IPS-NIHi11 (cell line): ENCODE results near the gene IRAK2.
A peak's percentile ranks its signal among the peaks of the same experiment; 100 is the strongest.

Source experiments
- DNase-seq: peaks from one replicate; pipeline ENCODE4 v3.0.0; 2012; ENCODE audit warnings: mixed read lengths, low spot score

IRAK2 gene

DNA sequence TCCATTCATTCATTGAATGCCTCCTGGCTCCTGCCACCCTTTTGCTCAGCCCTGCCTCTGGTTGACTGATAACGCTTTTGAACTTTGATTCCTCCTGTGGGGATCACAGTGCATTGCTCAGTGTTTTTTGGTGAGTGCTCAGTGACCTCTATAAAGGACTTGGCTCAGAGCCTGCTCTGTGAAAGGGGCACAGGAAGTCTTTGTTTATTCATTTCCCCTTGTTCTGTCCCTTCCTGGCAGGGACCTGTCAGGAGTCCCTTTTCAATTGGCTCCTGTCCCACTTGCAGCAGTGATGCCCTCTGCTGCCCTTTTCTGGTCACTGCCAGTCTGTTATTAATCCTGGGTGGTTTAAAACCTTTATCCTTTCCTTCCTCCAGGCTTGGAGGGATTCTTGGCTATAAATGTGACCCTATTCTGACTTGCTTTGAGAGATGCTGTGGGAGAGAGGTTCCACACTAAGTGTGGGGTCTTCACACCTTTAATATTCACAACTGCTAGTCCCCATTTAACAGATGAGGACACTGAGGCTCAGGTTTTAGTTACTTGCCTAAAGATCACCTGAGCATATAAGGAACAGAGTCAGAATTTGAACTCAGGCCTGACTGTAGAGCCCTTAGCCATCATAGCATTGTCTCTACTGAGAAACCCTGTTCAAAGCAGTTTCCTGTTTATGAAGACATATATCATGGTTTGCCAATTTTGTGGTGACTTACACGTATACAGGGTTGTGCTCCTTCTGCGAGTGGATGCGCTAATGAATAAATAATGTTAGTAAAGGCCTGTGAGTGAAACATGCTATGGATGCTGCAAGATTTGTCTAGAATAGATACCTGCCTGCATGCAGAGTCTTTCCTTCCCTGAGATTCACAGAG is 60.3 kb downstream of the IRAK2 start:
- DNase-seq: peak; percentile 80

DNA sequence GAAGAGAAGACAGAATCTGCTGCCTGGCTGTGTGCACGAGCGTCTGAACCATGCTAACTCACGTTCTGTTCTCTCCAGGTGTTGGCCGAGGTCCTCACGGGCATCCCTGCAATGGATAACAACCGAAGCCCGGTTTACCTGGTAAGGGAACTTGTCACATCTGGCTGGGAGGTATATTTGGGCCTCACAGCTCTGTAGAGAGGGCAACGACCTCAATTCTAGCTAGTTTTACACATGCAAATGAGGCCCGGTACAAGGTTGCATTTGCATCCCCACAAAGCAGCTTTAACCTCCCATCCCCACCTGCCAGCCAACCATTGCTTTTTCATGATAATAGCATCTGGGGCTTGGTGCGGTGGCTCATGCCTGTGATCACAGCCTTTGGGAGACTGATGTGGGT is 61.6 kb downstream of the IRAK2 start:
- peak; percentile 69 for DNase-seq

DNA sequence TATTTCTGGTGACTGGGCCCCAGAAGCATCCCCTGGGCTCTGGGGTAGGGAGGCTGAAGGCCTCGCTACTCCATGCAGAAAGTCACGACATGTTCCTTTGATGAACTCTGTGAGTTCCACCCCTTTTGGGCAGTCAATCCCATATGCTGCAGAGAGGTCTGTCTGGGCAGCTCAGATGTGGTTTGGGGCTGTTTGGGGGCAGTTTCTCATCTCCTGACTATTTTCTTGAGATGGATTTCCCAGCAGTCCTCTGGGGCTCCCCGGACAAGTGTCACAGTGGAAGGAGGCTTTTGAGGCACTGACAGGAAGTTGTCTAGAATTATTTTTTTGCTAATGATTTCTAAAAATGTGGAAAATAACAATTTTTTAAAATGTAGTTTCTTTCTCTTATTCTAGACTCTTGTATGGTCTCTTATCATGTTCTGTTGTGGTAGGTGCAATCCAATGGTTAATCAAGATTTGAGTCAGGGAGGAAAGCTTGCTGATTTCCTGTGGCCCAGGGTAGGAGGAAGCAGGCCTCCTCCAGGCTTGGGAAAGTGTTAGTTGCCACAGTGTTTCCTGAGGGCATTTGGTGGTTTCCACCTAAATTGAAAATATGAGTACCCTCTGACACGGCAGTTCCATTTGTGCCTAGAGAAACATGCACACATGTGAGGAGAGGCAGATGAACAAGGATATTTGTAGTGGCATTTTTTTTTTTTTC is 63.7 kb downstream of the IRAK2 start:
- DNase-seq: no peak

DNA sequence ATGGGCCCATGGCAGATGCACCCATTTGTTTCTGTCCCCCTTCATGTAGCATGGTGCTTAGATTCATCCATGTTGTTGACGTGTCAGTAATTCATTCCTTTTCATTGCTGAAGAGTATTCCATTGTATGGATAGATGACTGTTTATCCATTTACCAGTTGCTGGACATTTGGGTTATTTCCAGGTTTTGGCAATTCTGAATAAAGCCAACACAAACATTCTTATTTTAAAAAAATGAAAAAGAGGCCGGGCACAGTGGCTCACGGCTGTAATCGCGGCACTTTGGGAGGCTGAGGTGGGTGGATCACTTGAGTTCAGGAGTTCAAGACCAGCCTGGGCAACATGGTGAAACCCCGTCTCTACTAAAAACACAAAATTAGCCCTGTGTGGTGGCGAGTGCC is 64.9 kb downstream of the IRAK2 start:
- no peak for DNase-seq

DNA sequence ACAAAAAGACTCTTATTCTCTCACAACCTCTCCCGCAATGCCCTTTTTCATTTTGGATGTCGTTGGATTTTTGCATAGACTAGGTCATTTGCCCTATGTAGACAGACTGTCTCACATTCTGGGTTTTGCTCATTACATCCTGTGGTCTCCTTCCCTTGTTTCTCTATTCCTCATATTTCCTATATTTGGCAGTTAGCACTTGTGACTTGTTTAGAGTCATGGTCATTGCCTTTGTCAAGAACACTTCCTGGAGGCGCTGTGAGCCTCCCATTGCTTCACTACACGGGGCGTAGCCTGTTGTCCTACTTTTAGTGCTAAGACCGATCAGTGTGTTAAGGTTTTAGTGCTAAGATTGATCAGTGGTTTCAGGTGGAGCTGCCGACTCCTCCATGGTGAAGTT is 67.4 kb downstream of the IRAK2 start:
- no peak for DNase-seq

DNA sequence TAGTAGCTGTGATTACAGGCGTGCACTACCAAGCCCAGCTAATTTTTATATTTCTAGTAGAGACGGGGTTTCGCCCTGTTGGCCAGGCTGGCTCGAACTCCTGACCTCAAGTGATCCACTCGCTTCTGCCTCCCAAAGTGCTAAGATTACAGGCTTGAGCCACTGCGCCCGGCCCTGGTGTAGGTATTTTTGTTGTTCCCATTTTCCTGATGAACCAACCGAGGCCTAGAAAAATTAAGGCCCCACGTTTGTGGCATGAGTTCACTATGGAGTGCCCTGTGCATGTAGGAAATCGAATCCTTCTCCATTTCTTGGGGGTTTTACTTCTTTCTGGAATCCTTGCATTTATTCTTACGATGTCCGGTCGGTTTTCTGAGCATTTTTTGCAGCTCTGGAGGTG is 69.3 kb downstream of the IRAK2 start:
- no peak for DNase-seq

DNA sequence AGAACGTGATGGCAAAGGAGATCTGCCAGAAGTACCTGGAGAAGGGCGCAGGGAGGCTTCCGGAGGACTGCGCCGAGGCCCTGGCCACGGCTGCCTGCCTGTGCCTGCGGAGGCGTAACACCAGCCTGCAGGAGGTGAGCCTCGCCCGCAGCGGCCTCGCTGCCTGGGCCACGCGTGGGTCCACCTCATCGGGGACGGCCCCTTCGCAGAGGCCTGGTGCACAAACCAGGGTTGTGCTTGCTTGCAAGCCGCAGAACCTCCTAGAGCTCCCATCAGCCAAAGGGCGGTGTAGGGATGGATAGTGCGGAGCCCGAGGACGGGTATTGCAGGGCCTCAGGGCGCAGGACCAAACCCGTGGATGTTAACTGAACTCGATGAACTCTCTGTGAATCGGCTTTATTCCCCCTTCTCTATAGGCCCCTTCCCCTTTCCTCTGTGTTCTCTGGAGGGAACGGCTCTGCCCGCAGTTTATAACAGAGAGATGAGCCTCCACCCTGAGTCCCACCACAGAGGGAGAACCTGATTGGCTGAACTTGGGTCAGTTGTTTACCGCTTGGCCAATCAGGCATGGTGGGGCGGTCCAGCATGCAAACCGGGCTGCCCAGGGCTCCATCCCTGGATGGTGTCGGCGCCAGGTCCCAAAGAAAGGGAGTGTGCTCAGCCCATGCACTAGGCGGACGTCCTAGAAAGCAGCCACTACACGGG is 70.0 kb downstream of the IRAK2 start:
- DNase-seq: peak; percentile 84

DNA sequence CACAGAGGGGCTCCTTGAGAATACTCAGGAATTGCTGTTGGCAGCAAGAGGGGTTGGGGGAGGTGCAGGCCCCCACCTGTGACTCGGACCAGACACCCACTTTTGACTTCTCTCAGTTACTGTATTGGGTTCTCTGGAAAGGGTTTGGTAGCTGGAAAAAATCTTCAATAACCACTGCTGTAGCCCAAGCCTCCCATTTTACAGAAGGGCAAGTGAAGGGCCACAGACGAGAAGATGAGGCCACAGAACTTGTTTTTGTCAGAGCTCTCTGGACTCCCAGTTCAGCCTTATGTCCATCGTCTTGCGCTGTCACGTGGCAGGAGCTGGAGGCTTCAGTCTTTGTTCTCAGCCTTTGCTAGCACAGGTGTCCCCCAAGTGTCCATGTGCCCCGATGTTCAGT is 70.8 kb downstream of the IRAK2 start:
- no peak for DNase-seq

DNA sequence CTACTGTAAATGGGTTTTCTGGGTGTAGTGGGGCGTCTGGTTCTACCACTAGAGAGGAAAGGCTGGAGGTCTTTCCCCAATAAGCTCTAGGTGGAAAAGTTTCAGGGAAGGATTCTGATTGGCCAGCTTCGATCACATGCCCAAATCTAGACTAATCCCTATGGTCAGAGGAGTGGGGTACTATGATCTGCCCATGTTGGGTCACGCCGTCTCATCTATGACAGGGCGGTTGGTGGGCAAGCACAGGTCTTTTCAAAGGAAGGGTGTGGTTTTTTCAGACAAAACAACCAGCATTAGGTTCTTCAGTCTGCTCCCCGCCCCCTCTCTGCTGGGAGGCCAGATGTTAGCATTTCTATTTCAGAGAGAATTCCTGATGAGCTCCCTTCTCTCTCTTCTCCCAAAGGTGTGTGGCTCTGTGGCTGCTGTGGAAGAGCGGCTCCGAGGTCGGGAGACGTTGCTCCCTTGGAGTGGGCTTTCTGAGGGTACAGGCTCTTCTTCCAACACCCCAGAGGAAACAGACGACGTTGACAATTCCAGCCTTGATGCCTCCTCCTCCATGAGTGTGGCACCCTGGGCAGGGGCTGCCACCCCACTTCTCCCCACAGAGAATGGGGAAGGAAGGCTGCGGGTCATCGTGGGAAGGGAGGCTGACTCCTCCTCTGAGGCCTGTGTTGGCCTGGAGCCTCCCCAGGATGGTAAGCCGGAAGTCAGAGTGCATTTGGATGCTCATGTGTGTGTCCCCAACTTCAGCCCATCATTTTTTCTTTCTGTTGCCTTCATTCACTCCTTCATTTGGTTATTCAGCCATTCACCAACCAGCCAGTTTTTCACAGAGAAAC is 73.8 kb downstream of the IRAK2 start:
- no peak for DNase-seq

DNA sequence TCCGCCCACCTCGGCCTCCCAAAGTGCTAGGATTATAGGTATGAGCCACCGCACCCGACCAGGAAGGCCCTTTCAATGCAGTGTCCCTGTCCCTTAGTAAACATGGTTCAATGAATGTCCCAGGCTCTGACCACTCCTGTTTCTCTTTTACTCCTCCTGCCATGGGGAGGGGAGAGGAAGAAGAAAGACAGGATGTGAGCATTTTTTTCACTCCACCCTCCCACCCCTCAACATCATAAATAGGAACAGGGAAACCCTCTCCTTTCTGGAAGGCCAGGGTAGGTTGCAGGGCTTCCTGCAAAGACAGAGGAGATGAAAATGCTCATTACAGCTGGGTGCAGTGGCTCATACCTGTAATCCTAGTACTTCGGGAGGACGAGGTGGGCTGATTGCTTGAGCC is 76.1 kb downstream of the IRAK2 start:
- DNase-seq: no peak

DNA sequence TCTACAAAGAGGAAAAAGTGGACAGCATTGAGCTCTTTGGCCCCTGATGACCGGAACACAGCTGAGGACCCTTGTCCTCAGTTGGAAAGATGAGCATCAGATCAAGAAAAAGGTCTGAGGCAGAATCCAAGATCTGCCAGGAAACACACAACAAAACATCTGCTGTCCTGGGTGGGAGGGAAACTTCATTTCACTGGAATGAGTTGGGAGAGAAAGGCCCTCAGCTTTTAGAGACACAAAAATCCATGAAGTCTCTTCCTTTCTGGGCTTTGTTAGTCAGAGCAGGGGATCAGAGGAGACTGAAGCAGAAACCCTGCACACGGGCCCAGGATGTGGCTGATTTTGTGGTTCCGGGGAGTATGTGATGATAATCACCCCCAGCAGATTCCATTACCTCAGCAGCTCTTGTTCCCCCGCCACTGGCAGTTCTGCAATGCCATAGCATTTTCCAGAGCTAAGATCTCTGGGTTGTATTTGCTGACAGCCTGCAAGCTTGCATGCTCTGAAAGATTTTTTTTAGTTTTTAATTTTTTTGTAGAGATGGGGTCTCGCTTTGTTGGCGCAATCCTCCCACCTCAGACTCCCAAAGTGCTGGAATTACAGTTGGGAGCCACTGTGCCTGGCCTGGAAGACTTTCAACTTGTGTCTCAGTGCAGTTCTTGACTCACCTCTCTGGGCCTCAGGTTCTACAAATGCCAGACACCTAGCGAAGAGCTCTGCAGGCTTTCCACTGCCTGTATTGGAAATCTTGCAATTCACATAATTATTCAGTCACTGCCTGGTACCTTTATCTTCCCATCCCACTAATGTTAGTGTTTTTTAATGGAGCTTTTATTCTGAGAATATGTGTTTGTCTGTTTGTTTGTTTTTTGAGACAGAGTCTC is 77.7 kb downstream of the IRAK2 start:
- DNase-seq: no peak

DNA sequence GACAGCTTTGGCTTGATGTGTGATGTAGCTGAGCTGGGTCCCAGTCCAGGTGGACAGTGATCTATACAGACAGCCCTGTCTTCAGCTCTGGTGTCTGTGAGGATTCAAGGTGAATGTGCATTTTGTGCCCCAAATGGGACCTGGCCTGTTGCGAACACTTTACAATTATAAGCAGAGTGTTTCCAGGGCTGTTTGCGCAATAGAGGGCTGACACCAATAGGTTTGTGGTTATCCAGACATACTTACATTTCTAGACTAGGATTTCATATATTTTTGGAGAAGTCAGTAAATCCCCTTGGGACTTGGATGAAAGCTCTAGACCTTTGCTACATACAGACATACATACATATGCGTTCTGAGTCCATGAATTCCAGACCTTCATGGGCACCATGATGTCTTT is 79.3 kb downstream of the IRAK2 start:
- no peak for DNase-seq

DNA sequence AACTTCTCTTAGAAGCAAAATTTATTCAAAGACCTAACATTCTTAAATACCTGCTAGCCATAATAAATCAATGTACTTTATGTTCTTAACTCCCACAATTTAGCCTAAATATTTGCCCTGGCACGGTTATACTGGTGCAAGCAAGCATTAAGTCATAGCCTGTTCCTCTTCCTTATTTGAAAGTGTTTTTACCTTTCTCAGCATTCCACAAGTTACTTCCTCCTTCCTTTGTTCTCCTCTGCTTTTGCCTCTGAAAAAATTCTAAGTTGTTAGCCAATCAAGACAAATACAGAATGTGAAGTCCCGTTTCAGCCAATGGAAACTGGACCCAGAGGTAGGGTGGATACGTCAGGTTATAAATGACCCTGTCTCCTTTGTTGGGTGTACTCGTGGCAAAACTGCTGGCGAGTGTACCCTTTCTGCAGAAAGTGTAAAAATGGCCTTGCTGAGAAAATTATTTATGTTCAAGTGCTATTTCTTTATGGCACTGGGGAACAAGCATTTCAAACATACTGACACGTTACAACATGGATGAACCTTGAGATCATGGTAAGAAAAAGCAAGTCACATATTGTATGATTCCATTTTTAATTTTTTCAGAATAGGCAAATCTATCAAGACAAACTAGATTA is 80.5 kb downstream of the IRAK2 start:
- no peak for DNase-seq

DNA sequence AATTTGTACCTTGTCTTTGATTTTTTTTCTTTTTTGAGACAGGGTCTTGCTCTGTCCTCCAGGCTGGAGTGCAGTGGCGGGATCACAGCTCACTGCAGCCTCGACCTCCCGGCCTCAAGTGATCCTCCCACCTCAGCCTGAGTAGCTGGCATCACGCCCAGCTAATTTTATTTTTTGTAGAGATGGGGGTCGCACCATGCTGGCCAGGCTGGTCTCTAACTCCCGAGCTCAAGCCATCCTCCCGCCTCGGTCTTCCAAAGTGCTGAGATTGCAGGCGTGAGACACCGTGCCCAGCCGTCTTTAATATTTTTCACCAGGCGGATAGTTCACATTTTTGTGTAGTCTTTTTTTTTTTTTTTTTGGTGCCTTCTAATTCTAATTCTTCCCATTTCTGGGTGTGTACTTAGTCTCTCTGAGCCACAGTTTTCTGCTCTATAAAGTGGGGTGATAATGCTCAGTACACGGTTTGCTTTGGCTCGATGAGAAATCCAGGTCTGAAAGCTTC is 83.0 kb downstream of the IRAK2 start:
- DNase-seq: no peak

DNA sequence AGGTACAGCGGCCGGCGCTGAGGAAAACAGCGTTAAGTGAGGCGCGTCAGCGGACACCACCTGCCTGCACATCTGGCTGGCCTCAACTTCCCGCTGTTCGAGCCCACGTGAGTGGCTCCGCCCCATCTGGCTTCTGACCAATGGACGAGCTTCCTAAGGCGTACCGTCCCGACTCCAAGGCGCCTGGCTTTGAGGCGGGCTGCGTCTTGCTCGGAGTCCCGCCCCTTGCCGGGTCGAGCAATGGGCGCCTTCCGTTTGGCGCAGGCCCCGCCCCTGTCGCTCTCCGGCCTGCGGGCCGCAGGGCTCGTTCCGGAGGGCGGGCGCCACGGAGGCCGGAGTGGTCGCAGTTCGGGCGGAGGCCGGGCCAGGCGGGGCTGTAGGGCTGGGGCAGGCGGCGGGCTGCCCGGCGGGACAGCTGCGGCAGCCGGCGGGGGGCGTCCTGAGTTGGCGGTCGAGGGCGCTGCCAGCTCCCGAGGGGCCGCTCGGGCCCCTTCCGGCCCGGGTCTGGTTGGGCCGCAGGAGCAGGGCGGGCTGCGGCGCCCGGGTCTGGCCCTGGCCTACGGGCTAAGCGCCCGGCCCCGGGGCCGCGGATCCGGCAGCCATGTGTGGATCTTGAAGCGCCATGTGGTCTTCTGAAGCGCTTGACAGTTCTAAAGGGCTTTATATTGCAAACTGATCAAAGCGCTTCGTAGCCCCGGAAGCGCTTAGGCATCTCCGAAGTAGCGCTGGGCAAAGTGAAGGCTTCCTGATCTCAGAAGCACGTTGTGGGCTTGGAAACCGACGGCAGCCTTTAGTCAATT is 83.7 kb downstream of the IRAK2 start, which contains the start of gene TATDN2:
Gene TATDN2 (plus strand): TSS at position 276 of the 800 bp plus-strand sequence. CDS start 742 bp downstream, outside the sequence.
- peak; percentile 100 for DNase-seq

DNA sequence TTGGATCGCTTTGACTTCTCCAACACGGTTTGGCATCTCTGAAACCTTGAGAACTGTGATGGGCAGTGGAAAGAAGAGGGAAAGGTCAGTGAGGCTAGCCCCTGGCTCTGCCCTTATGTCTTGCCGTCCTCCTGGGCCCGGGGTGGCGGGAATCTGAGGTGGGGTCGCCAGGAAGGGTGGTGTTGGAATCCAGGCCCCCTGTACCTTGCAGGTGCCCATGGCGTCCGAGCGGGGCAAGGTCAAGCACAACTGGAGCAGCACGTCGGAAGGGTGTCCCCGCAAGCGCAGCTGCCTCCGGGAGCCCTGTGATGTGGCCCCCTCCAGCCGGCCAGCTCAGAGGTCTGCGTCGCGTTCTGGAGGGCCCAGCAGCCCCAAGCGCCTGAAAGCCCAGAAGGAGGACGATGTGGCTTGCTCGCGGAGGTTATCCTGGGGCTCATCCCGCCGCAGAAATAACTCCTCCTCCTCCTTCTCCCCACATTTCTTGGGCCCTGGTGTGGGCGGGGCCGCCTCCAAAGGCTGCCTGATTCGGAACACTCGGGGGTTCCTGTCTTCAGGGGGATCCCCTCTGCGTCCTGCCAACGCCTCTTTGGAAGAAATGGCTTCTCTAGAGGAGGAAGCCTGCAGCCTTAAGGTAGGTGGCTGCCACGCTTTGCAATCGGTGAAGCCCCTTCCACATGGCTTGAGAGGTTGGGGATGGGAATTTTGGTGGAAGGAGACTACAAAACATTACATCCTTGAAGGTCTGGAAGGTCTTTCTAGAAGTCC is 84.4 kb downstream of the IRAK2 start:
- DNase-seq: peak; percentile 50

DNA sequence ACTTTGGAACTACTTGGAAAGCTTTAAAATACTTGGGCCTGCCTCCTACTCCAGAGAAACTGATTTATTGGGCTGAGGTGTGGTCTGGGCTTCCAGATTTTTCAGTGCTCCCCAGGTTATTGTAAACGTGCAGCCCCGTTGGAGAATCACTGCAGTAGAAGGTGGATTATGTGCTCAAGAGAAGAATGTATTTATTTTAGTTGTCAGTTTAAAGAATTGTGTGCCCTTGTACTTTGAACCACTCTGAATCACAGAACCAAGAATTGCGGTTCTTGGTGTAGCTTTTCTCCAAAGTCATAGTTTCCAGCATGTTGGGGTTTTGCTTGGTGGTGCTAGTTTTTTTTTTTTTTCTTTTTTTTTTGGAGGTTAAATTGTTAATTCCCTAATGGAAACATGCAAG is 85.1 kb downstream of the IRAK2 start:
- no peak for DNase-seq

DNA sequence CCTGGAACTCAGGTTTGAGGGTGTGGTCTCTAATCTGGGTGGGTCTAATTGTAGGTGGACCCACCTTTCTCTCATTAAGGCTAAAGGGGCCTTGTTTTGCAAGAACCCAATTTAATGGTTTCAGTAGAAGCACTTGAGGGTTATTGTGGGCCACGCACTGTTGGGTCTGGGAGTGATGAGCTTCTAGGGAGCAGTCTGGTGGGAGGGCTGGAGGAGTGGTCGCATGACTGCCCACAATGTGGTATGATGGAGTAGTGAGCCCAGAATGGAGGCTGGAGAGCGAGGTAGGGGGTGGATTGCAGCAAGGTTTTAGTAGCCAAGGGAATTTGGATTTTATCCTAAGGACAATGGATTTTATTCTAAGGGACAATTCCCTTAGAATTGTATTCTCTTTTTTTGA is 86.3 kb downstream of the IRAK2 start:
- DNase-seq: no peak

DNA sequence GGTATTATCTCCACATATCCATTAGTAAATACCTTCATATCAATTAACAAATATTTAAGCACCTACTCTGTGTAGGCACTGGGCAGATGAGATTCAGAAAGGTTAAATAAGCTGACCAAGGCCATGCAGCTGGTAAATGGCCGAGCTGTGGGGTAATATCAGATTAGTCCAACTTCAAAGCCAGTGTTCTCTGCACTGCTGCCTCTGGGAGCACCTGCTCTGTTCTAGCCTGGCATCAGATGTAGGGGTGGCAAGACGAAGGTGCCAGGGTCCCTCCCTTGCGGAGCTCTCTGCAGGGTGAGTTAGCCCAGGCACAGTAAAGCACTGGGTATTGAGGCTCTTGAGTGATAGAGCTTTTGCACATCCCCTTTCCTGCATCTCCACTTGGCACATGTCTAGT is 89.0 kb downstream of the IRAK2 start:
- no peak for DNase-seq
